Measurements from ENCODE around the gene RGCC. TPM values are rescaled to one million over a fixed set of nuclear protein-coding genes. Genes with fewer than 3 reads are reported as not detected.

Gene RGCC
- total RNA-seq, 4 donors from 2014 or later, result 29.0 to 522 (median 319) TPM

- no peak for TF ChIP-seq CTCF (IDR thresholded peaks at IDR 0.05)
- TF ChIP-seq POLR2A (IDR thresholded peaks at IDR 0.05), result no peak
- intact Hi-C loops (cut with DNase I; ENCODE audit: low total_unique reads), result no loop called here
- DNase-seq, result no peak
- H3K4me3 ChIP-seq, result no peak overlapping the region
- no peak overlapping the region for H3K27ac ChIP-seq
- H3K9me3 ChIP-seq, result no peaks in the 10 kb centered on the region
- H3K4me1 ChIP-seq, result no peaks in the 10 kb centered on the region
- H3K27me3 ChIP-seq, result no peaks in the 10 kb centered on the region
- no peaks in the 10 kb centered on the region for H3K36me3 ChIP-seq
Measured at GRCh38 chr13:41515491-41516139, 58.3 kb downstream of the RGCC start.

GRCh38 chr13:41516166-41516565 lies 58.8 kb downstream of the RGCC start:
- H3K4me3 ChIP-seq, result no peak overlapping the region
- H3K27me3 ChIP-seq, result no peaks in the 10 kb centered on the region
- no peaks in the 10 kb centered on the region for H3K36me3 ChIP-seq
- no peak overlapping the region for H3K27ac ChIP-seq
- intact Hi-C loops (cut with DNase I; ENCODE audit: low total_unique reads), result no loop called here
- TF ChIP-seq CTCF (IDR thresholded peaks at IDR 0.05) (no peak), POLR2A (IDR thresholded peaks at IDR 0.05) (no peak)
- H3K4me1 ChIP-seq, result no peaks in the 10 kb centered on the region
- no peak for DNase-seq
- H3K9me3 ChIP-seq, result no peaks in the 10 kb centered on the region

- H3K9me3 ChIP-seq, result no peaks in the 10 kb centered on the region
- intact Hi-C loops (cut with DNase I; ENCODE audit: low total_unique reads), result no loop called here
- H3K27ac ChIP-seq, result no peak overlapping the region
- no peak overlapping the region for H3K4me3 ChIP-seq
- H3K36me3 ChIP-seq, result no peaks in the 10 kb centered on the region
- no peaks in the 10 kb centered on the region for H3K4me1 ChIP-seq
- no peak for DNase-seq
- H3K27me3 ChIP-seq, result no peaks in the 10 kb centered on the region
- TF ChIP-seq POLR2A (IDR thresholded peaks at IDR 0.05) (no peak), CTCF (IDR thresholded peaks at IDR 0.05) (no peak)
Measured at GRCh38 chr13:41516760-41517159, 59.4 kb downstream of the RGCC start.

- Histone ChIP-seq H3K27ac (no peak overlapping the region), H3K36me3 (no peaks in the 10 kb centered on the region), H3K27me3 (no peaks in the 10 kb centered on the region), H3K4me3 (no peak overlapping the region), H3K9me3 (no peaks in the 10 kb centered on the region), H3K4me1 (no peaks in the 10 kb centered on the region)
- TF ChIP-seq POLR2A (IDR thresholded peaks at IDR 0.05) (no peak), CTCF (IDR thresholded peaks at IDR 0.05) (no peak)
- intact Hi-C loops (cut with DNase I; ENCODE audit: low total_unique reads), result no loop called here
- no peak for DNase-seq
Measured at GRCh38 chr13:41520016-41520659, 62.8 kb downstream of the RGCC start.

Other genes with a start within 250 kb of the RGCC start
- gene MTRF1, start 194.0 kb upstream of the RGCC start, total RNA-seq, result 10 to 100 TPM in 3 of 4 donors, 1 to 10 TPM in 1; 4.1 to 24.1 (median 13.9) TPM
- 10 to 100 TPM; 25.4 to 62.2 (median 46.5) TPM for gene NAA16, start 146.3 kb upstream of the RGCC start, total RNA-seq

All from uterus (tissue), 4 donors.